IMR-90 (cell line): ENCODE measurements around the gene SUPT3H. TPM values are rescaled to one million over a fixed set of nuclear protein-coding genes. Genes with fewer than 3 reads are reported as not detected.

ENCODE experiments used
- ATAC-seq: fragments of 200-7000 bp; cut with Tn5 transposase; 2 replicates; pipeline ENCODE4 v1.9.1; 2020; ENCODE audit warnings: low read depth, mild to moderate bottlenecking, moderate library complexity
- BruUV-seq: library from RNA; stranded (reverse); fragments of 400-500 nt; replicated peaks from 2 replicates; lab custom pipeline; 2021; lab: Mats Ljungman, UMichigan
- CTCF ChIA-PET: fragments of 300-600 bp; formaldehyde crosslinking; extraction: SDS; loops from one replicate; lab custom pipeline; 2021; ENCODE audit warnings: antibody characterized with exemption; lab: Yijun Ruan, JAX
- POLR2A ChIA-PET: fragments of 300-600 bp; sonication (Branson Sonifier 250); formaldehyde crosslinking; loops from one replicate; lab custom pipeline; 2022; ENCODE audit warnings: antibody characterized with exemption; ENCODE audit not compliant: unreplicated experiment; lab: Charles Lee
- DNase-seq: peaks from one replicate; pipeline ENCODE4 v3.0.0; 2013
- H2AFZ ChIP-seq: replicated peaks from 2 replicates; pipeline ENCODE3; 2013; ENCODE audit warnings: low read length, mild to moderate bottlenecking; ENCODE audit not compliant: poor library complexity
- H2AK5ac ChIP-seq: 2 replicates; pipeline ENCODE4 v1.6.1; 2013; ENCODE audit warnings: low read depth, low read length, inconsistent platforms
- H2AK9ac ChIP-seq: replicated peaks from 2 replicates; pipeline ENCODE3; 2013; ENCODE audit warnings: mild to moderate bottlenecking, low read depth, low read length, moderate library complexity; ENCODE audit not compliant: poor library complexity
- H2BK120ac ChIP-seq: 2 replicates; pipeline ENCODE4 v1.6.1; 2013; ENCODE audit warnings: low read depth, low read length, inconsistent platforms
- H2BK15ac ChIP-seq: 3 replicates; pipeline ENCODE4 v1.6.1; 2013; ENCODE audit warnings: low read depth, low read length, inconsistent platforms
- H2BK20ac ChIP-seq: 2 replicates; pipeline ENCODE4 v1.6.1; 2013; ENCODE audit warnings: low read depth, mild to moderate bottlenecking, inconsistent platforms, low read length, moderate library complexity
- H2BK5ac ChIP-seq: 2 replicates; pipeline ENCODE4 v1.6.1; 2013; ENCODE audit warnings: mild to moderate bottlenecking, low read depth, low read length, inconsistent platforms; ENCODE audit not compliant: poor library complexity, severe bottlenecking
- H3K14ac ChIP-seq: replicated peaks from 2 replicates; pipeline ENCODE4 v1.6.1; 2013; ENCODE audit warnings: low read depth, low read length, inconsistent platforms
- H3K18ac ChIP-seq: 2 replicates; pipeline ENCODE4 v1.6.1; 2013; ENCODE audit warnings: low read depth, low read length, control low read depth
- H3K23ac ChIP-seq: 2 replicates; pipeline ENCODE4 v1.6.1; 2013; ENCODE audit warnings: low read depth, low read length, inconsistent platforms
- H3K27ac ChIP-seq: 2 replicates; pipeline ENCODE4 v1.5.1; 2013; ENCODE audit warnings: mild to moderate bottlenecking, control low read depth, low read length; ENCODE audit not compliant: insufficient read depth
- H3K27me3 ChIP-seq: 2 replicates; pipeline ENCODE4 v1.6.1; 2013; ENCODE audit warnings: low read length; ENCODE audit not compliant: control insufficient read depth, insufficient read depth
- H3K36me3 ChIP-seq: 2 replicates; pipeline ENCODE4 v1.6.1; 2013; ENCODE audit warnings: low read length, mixed read lengths; ENCODE audit not compliant: control insufficient read depth, insufficient read depth
- H3K4ac ChIP-seq: 2 replicates; pipeline ENCODE4 v1.6.1; 2013; ENCODE audit warnings: low read depth, low read length, inconsistent platforms
- H3K4me1 ChIP-seq: 2 replicates; pipeline ENCODE4 v1.6.1; 2013; ENCODE audit warnings: low read length, mixed read lengths; ENCODE audit not compliant: control insufficient read depth, insufficient read depth
- H3K4me2 ChIP-seq: 2 replicates; pipeline ENCODE4 v1.6.1; 2013; ENCODE audit warnings: low read depth, mild to moderate bottlenecking, control low read depth, low read length, moderate library complexity
- H3K4me3 ChIP-seq: 2 replicates; pipeline ENCODE4 v1.5.1; 2013; ENCODE audit warnings: low read depth, mild to moderate bottlenecking, control low read depth, low read length, moderate library complexity; ENCODE audit not compliant: insufficient read depth
- H3K56ac ChIP-seq: 2 replicates; pipeline ENCODE4 v1.6.1; 2013; ENCODE audit warnings: low read length, inconsistent platforms; ENCODE audit not compliant: insufficient read depth; ENCODE audit errors: extremely low read depth
- H3K79me1 ChIP-seq, 2 experiments: 2 replicates each; pipeline ENCODE4 v1.6.1; 2013; ENCODE audit warnings: low read length in 2 of 2, inconsistent platforms in 1 of 2, low read depth in 1 of 2
- H3K9ac ChIP-seq: 2 replicates; pipeline ENCODE4 v1.6.1; 2013; ENCODE audit warnings: low read depth, low read length, control low read depth
- H3K9me1 ChIP-seq: 2 replicates; pipeline ENCODE4 v1.6.1; 2013; ENCODE audit warnings: low read length, inconsistent platforms; ENCODE audit not compliant: insufficient read depth
- H3K9me3 ChIP-seq: 2 replicates; pipeline ENCODE4 v1.6.1; 2013; ENCODE audit warnings: low read length; ENCODE audit not compliant: control insufficient read depth, insufficient read depth
- H4K20me1 ChIP-seq: 2 replicates; pipeline ENCODE4 v1.6.1; 2013; ENCODE audit warnings: low read length, inconsistent platforms; ENCODE audit not compliant: insufficient read depth
- H4K5ac ChIP-seq: 2 replicates; pipeline ENCODE4 v1.6.1; 2013; ENCODE audit warnings: mild to moderate bottlenecking, low read depth, low read length, control low read depth
- H4K8ac ChIP-seq, 2 experiments: 2 replicates each; pipeline ENCODE4 v1.6.1; 2013; ENCODE audit warnings: low read depth in 2 of 2, low read length in 2 of 2, control low read depth in 1 of 2, inconsistent platforms in 1 of 2
- H4K91ac ChIP-seq: 2 replicates; pipeline ENCODE4 v1.6.1; 2013; ENCODE audit warnings: low read depth, low read length, inconsistent platforms; ENCODE audit not compliant: insufficient read depth
- CHD1 ChIP-seq: IDR thresholded peaks from 2 replicates; pipeline ENCODE4 v1.6.1; 2012; ENCODE audit warnings: low read depth, low read length, improper control_type of control experiment
- WGBS, 2 experiments: methylation state at CpG; one replicate each; pipeline versions ENCODE4 v1.1.5 to v1.1.7; 2013; ENCODE audit warnings: missing lambda C conversion rate in 2 of 2; ENCODE audit not compliant: insufficient read length in 1 of 2; ENCODE audit errors: extremely low coverage in 2 of 2; 5-methylcytosine and 5-hydroxymethylcytosine counted together
- dilution Hi-C: fragments of 300-500 bp; cut with HindIII; formaldehyde crosslinking; loops from one replicate; pipeline ENCODE4 v1.14.3; 2018; ENCODE audit warnings: low sequenced_read_pairs; ENCODE audit not compliant: unreplicated experiment
- in situ Hi-C: fragments of 300-500 bp; cut with MboI; formaldehyde crosslinking; loops from 3 replicates; pipeline ENCODE4 v1.14.3; 2019; ENCODE audit warnings: low sequenced_read_pairs, inconsistent platforms, mixed read lengths
- intact Hi-C: fragments of 100-400 bp; cut with micrococcal nuclease; formaldehyde crosslinking; loops from 2 replicates; pipeline ENCODE4 v1.10.0; 2022
- polyA plus RNA-seq, 3 experiments: library from polyadenylated mRNA; depleted of rRNA; stranded (reverse); fragments of >200 nt; gene quantifications; 2 replicates each; pipeline ENCODE4 v1.2.3, GENCODE V29; 2012; ENCODE audit warnings: low replicate concordance in 1 of 3
- total RNA-seq: library from RNA; depleted of rRNA; stranded (reverse); fragments of >200 nt; gene quantifications from 2 replicates; pipeline ENCODE4 v1.2.3, GENCODE V29; 2012

The SUPT3H gene
- total and polyA plus RNA-seq, 2 of the 4 experiments (the other 2 are of a cell fraction), result 4.5 to 5.0 TPM

DNA sequence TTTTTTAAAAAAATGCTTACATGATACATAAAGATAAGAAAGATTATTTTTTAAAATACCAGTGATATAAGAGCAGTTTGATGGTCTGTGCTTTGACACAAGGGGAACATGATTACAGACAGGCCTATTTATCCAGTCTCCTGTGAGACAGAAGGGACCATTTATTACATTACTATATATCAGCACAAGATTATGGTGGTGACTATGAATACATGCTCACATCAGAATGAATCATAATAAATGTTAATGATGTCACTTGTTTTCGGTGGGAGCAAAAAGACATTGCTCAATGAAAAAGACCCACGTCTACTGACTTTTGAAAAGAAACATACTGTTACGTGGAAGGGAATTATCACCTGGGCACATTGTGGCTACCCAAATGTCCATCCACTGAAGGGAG lies 535.1 kb downstream of the SUPT3H start:
- CTCF ChIA-PET, result no interaction called here
- no peak overlapping the region for H4K5ac ChIP-seq
- H3K79me1 ChIP-seq, result no peaks in the 10 kb centered on the region
- no peak overlapping the region for H2BK15ac ChIP-seq
- no peak for ATAC-seq
- no TSS peak for BruUV-seq
- no peak overlapping the region for H2BK20ac ChIP-seq
- H4K91ac ChIP-seq, result no peak overlapping the region
- no CpG with 5 or more reads among the region's 3 CpGs for WGBS, 2 experiments
- POLR2A ChIA-PET, result no interaction called here
- H3K23ac ChIP-seq, result no peak overlapping the region
- no peaks in the 10 kb centered on the region for H4K20me1 ChIP-seq
- no peak overlapping the region for H3K4me3 ChIP-seq
- no peak overlapping the region for H3K18ac ChIP-seq
- no peak overlapping the region for H3K56ac ChIP-seq
- dilution Hi-C loops (no loop called here), in situ Hi-C loops (no loop called here), intact Hi-C loops (no loop called here)
- no peak overlapping the region for H3K14ac ChIP-seq
- H2BK5ac ChIP-seq, result no peak overlapping the region
- no peaks in the 10 kb centered on the region for H3K9me3 ChIP-seq
- no peak for TF ChIP-seq CHD1
- no peak overlapping the region for H3K27ac ChIP-seq
- DNase-seq, result no peak
- no peak overlapping the region for H2AK9ac ChIP-seq
- H3K4me2 ChIP-seq, result no peak overlapping the region
- no peak overlapping the region for H2BK120ac ChIP-seq
- no peak overlapping the region for H4K8ac ChIP-seq
- no peak overlapping the region for H3K4ac ChIP-seq
- H3K4me1 ChIP-seq, result no peaks in the 10 kb centered on the region
- no peaks in the 10 kb centered on the region for H3K36me3 ChIP-seq
- H3K9me1 ChIP-seq, result no peaks in the 10 kb centered on the region
- H3K9ac ChIP-seq, result no peak overlapping the region
- no peak overlapping the region for H2AFZ ChIP-seq
- H2AK5ac ChIP-seq, result no peak overlapping the region
- no peaks in the 10 kb centered on the region for H3K27me3 ChIP-seq
